AG04450 (cell line): ENCODE data around the gene SERINC3. TPM values are rescaled to one million over a fixed set of nuclear protein-coding genes. Genes with fewer than 3 reads are reported as not detected.

Experiments used
- CTCF ChIA-PET: fragments of 300-600, 350-600 bp; formaldehyde crosslinking; extraction: SDS; loops from one replicate; lab custom pipeline; 2022; ENCODE audit warnings: antibody characterized with exemption, inconsistent platforms; lab: Charles Lee
- POLR2A ChIA-PET: fragments of 350-600 bp; formaldehyde crosslinking; extraction: SDS; loops from one replicate; lab custom pipeline; 2021; ENCODE audit warnings: antibody characterized with exemption, inconsistent platforms; lab: Yijun Ruan, JAX
- DNase-seq: peaks from one replicate; pipeline ENCODE4 v3.0.0-alpha.2; 2011; ENCODE audit warnings: low read depth, low spot score
- H3K27ac ChIP-seq: one replicate; pipeline ENCODE4 v1.5.1; 2012; ENCODE audit warnings: low read depth, low read length, control low read depth
- H3K27me3 ChIP-seq: one replicate; pipeline ENCODE4 v1.6.0; 2012; ENCODE audit warnings: low read length; ENCODE audit not compliant: control insufficient read depth, insufficient read depth
- H3K4me3 ChIP-seq: 2 replicates; pipeline ENCODE4 v1.5.1; 2011; ENCODE audit warnings: mild to moderate bottlenecking, low read depth, low read length, control low read depth
- H3K9me3 ChIP-seq: 2 replicates; pipeline ENCODE4 v1.5.1; 2012; ENCODE audit warnings: low read length; ENCODE audit not compliant: control insufficient read depth, insufficient read depth
- CTCF ChIP-seq: IDR thresholded peaks from 2 replicates; pipeline ENCODE4 v1.5.1; 2011; ENCODE audit warnings: low read depth, low read length, control low read depth, inconsistent platforms
- polyA plus RNA-seq: library from polyadenylated mRNA; depleted of rRNA; stranded (reverse); fragments of >200 nt; gene quantifications from 2 replicates; pipeline ENCODE4 v1.2.3, GENCODE V29; 2011

Gene SERINC3
- polyA plus RNA-seq, 1 experiment, result 173 TPM

GRCh38 chr20:44544263-44544662 lies 22.4 kb upstream of the SERINC3 start:
- no peak for TF ChIP-seq CTCF
- ChIA-PET CTCF (no interaction called here), POLR2A (no interaction called here)
- Histone ChIP-seq H3K4me3 (no peak overlapping the region), H3K9me3 (no peaks in the 10 kb centered on the region), H3K27ac (no peak overlapping the region), H3K27me3 (no peaks in the 10 kb centered on the region)
- DNase-seq, result no peak

GRCh38 chr20:44543358-44543757 lies 21.5 kb upstream of the SERINC3 start:
- H3K27me3 ChIP-seq, result no peaks in the 10 kb centered on the region
- H3K4me3 ChIP-seq, result no peak overlapping the region
- CTCF ChIA-PET, result interaction anchor here (1.7 kb wide), 1 partner anchor 67 kb away, joined by 4 read pairs; no protein-coding TSS in a partner anchor
- POLR2A ChIA-PET, result no interaction called here
- DNase-seq, result no peak
- no peak for TF ChIP-seq CTCF
- H3K9me3 ChIP-seq, result no peaks in the 10 kb centered on the region
- H3K27ac ChIP-seq, result no peak overlapping the region

- Histone ChIP-seq H3K4me3 (no peak overlapping the region), H3K27me3 (no peaks in the 10 kb centered on the region), H3K27ac (no peak overlapping the region), H3K9me3 (no peaks in the 10 kb centered on the region)
- no peak for DNase-seq
- TF ChIP-seq CTCF, result no peak
- POLR2A ChIA-PET, result no interaction called here
- CTCF ChIA-PET, result interaction anchor here (1.7 kb wide), 1 partner anchor 67 kb away, joined by 4 read pairs; no protein-coding TSS in a partner anchor
Observed at GRCh38 chr20:44542890-44543289, 21.0 kb upstream of the SERINC3 start.

- no peak for TF ChIP-seq CTCF
Observed at GRCh38 chr20:44541992-44542391, 20.1 kb upstream of the SERINC3 start.

GRCh38 chr20:44540834-44541233 lies 19.0 kb upstream of the SERINC3 start:
- Histone ChIP-seq H3K27me3 (no peaks in the 10 kb centered on the region), H3K4me3 (no peak overlapping the region), H3K9me3 (no peaks in the 10 kb centered on the region), H3K27ac (no peak overlapping the region)
- no peak for TF ChIP-seq CTCF
- POLR2A ChIA-PET, result no interaction called here
- CTCF ChIA-PET, result interaction anchor here (0.7 to 1.0 kb wide), 3 partner anchors 142 to 939 kb away, joined by 3 to 5 read pairs (median 3); no protein-coding TSS in a partner anchor
- DNase-seq, result peak; percentile 32

More at GRCh38 chr20:44541992-44542391, 20.1 kb upstream of the SERINC3 start:
- DNase-seq, result no peak
- H3K9me3 ChIP-seq, result no peaks in the 10 kb centered on the region
- ChIA-PET POLR2A (no interaction called here), CTCF (interaction anchor here (1.0 to 1.7 kb wide), 2 partner anchors 68 to 153 kb away, joined by 3 to 4 read pairs; no protein-coding TSS in a partner anchor)
- H3K27me3 ChIP-seq, result no peaks in the 10 kb centered on the region
- no peak overlapping the region for H3K27ac ChIP-seq
- no peak overlapping the region for H3K4me3 ChIP-seq
